K562 (cell line): ENCODE measurements around the gene ADSS1. TPM values are rescaled to one million over a fixed set of nuclear protein-coding genes. Genes with fewer than 3 reads are reported as not detected.

Experiments
- CAMTA2 ChIP-seq: fragments of 250-450 bp; sonication (Bioruptor Pico); conservative IDR thresholded peaks from 2 replicates; pipeline ENCODE4 v1.5.1; 2022
- CBX2 ChIP-seq: fragments of 200-600 bp; sonication (generic); IDR thresholded peaks from one replicate; pipeline ENCODE4 v1.6.1; 2012; ENCODE audit warnings: mild to moderate bottlenecking, low read length, inconsistent platforms; ENCODE audit not compliant: insufficient read depth, poor library complexity, severe bottlenecking
- CXXC5 ChIP-seq: fragments of 250-450 bp; sonication (Bioruptor Pico); IDR thresholded peaks from 2 replicates; pipeline ENCODE4 v1.8.0; 2022; ENCODE audit warnings: inconsistent platforms, mild to moderate bottlenecking, moderate library complexity
- GABPB2 ChIP-seq: fragments of 250-450 bp; sonication (Bioruptor Pico); conservative IDR thresholded peaks from 2 replicates; pipeline ENCODE4 v1.5.1; 2021; ENCODE audit warnings: mild to moderate bottlenecking
- KAT7 ChIP-seq: sonication (generic); formaldehyde crosslinking; IDR thresholded peaks from 2 replicates; pipeline ENCODE4 v1.8.0; 2022; ENCODE audit warnings: missing genetic modification reagents, mild to moderate bottlenecking, borderline replicate concordance
- KHSRP ChIP-seq: fragments of 450-650 bp; IDR thresholded peaks from 2 replicates; pipeline ENCODE4 v1.6.1; 2017
- NCOA4 ChIP-seq: fragments of 450-650 bp; IDR thresholded peaks from 2 replicates; pipeline ENCODE4 v1.6.1; 2018; ENCODE audit warnings: mild to moderate bottlenecking; ENCODE audit not compliant: partially characterized antibody
- PML ChIP-seq: IDR thresholded peaks from 2 replicates; pipeline ENCODE4 v1.6.1; 2012; ENCODE audit warnings: low read length, inconsistent platforms
- POLR3A ChIP-seq: IDR thresholded peaks from 2 replicates; pipeline ENCODE4 v1.6.1; 2011; ENCODE audit warnings: borderline replicate concordance, mild to moderate bottlenecking, moderate library complexity; ENCODE audit not compliant: insufficient read length, insufficient read depth; ENCODE audit errors: extremely low read depth
- PTTG1 ChIP-seq: fragments of 450-650 bp; IDR thresholded peaks from 2 replicates; pipeline ENCODE4 v1.6.1; 2016; ENCODE audit warnings: low read depth, mild to moderate bottlenecking, missing genetic modification characterization, missing compliant biosample characterization
- RAD51 ChIP-seq: fragments of 450-650 bp; IDR thresholded peaks from 2 replicates; pipeline ENCODE4 v1.7.1; 2016; ENCODE audit warnings: low read depth, mild to moderate bottlenecking, borderline replicate concordance
- RHOXF2B ChIP-seq: fragments of 250-450 bp; sonication (Bioruptor Pico); conservative IDR thresholded peaks from 2 replicates; pipeline ENCODE4 v1.5.1; 2021
- SIX5 ChIP-seq, 2 experiments: IDR thresholded peaks; 2 replicates each; pipeline ENCODE4 v1.6.1; 2011; ENCODE audit warnings: low read length in 2 of 2, borderline replicate concordance in 1 of 2, low read depth in 1 of 2, mild to moderate bottlenecking in 1 of 2, moderate library complexity in 1 of 2; ENCODE audit not compliant: insufficient read depth in 1 of 2
- SMARCC2 ChIP-seq: fragments of 450-650 bp; IDR thresholded peaks from 2 replicates; pipeline ENCODE4 v1.6.1; 2017; ENCODE audit warnings: antibody characterized with exemption, moderate library complexity, mild to moderate bottlenecking, low read depth
- TCF7 ChIP-seq: sonication (generic); IDR thresholded peaks from 2 replicates; pipeline ENCODE4 v1.6.1; 2016; ENCODE audit warnings: antibody characterized with exemption, borderline replicate concordance
- ZNF12 ChIP-seq: sonication (generic); formaldehyde crosslinking; IDR thresholded peaks from 2 replicates; pipeline ENCODE4 v1.4.0; 2020; ENCODE audit warnings: mild to moderate bottlenecking, missing genetic modification reagents
- ZNF212 ChIP-seq: fragments of 450-650 bp; formaldehyde crosslinking; IDR thresholded peaks from 2 replicates; pipeline ENCODE4 v1.4.0; 2020; ENCODE audit warnings: mild to moderate bottlenecking
- ZNF274 ChIP-seq: IDR thresholded peaks from 2 replicates; pipeline ENCODE4 v1.6.1; 2011; ENCODE audit warnings: low read depth, mild to moderate bottlenecking, low read length, moderate library complexity, borderline replicate concordance
- polyA plus RNA-seq, 8 experiments: library from polyadenylated mRNA; depleted of rRNA in 4 of 8; stranded (reverse) in 5 of 8; unstranded in 3 of 8; fragments of >200 nt; fragmentation: Nextera tagmentation in 2 of 8; fragmentation: Illumina TruSeq in 1 of 8; extraction: Ambion mirVana in 2 of 8; extraction: Trizol in 1 of 8; gene quantifications; 2 replicates each; pipeline versions ENCODE4 v1.2.1 to v1.2.3, GENCODE V29; 2011 to 2014; ENCODE audit warnings: inconsistent platforms in 1 of 8, missing spikeins in 1 of 8
- total RNA-seq, 7 experiments: library from RNA; depleted of rRNA in 6 of 7; stranded (reverse); fragments of >200 nt in 6 of 7; fragmentation: Illumina TruSeq in 2 of 7; extraction: Trizol in 2 of 7; gene quantifications; 2 replicates each; pipeline versions ENCODE4 v1.2.1 to v1.2.3, GENCODE V29; 2011 to 2021; ENCODE audit warnings: low replicate concordance in 1 of 7
- TF ChIP-seq, protein P1 (sequence below), 3 experiments: fragments of 200-800 bp in 1 of 3; sonication (Bioruptor generic) in 1 of 3; sonication (generic) in 1 of 3; formaldehyde crosslinking in 1 of 3; IDR thresholded peaks; 2 replicates each; pipeline versions ENCODE4 v1.6.1 to v1.8.0; 2016 to 2022; ENCODE audit warnings: mild to moderate bottlenecking in 2 of 3, missing compliant biosample characterization in 2 of 3, missing genetic modification characterization in 2 of 3, missing genetic modification reagents in 1 of 3
- TF ChIP-seq, protein P2 (sequence below): IDR thresholded peaks from 2 replicates; pipeline ENCODE4 v1.6.1; 2014; ENCODE audit warnings: antibody characterized with exemption
- TF ChIP-seq, protein P3 (sequence below): fragments of 250-450 bp; sonication (Bioruptor Pico); IDR thresholded peaks from 2 replicates; pipeline ENCODE4 v1.4.0; 2020; ENCODE audit warnings: mild to moderate bottlenecking, moderate library complexity
- TF ChIP-seq, protein P4 (sequence below): sonication (generic); formaldehyde crosslinking; IDR thresholded peaks from 2 replicates; pipeline ENCODE4 v1.8.0; 2023; ENCODE audit warnings: mild to moderate bottlenecking, missing genetic modification reagents

Gene ADSS1
- total and polyA plus RNA-seq, 9 of the 15 experiments (the other 6 are each of a cell fraction or from before 2014, with no cell fraction given) = 0.53 to 5.9 (median 3.9) TPM

DNA sequence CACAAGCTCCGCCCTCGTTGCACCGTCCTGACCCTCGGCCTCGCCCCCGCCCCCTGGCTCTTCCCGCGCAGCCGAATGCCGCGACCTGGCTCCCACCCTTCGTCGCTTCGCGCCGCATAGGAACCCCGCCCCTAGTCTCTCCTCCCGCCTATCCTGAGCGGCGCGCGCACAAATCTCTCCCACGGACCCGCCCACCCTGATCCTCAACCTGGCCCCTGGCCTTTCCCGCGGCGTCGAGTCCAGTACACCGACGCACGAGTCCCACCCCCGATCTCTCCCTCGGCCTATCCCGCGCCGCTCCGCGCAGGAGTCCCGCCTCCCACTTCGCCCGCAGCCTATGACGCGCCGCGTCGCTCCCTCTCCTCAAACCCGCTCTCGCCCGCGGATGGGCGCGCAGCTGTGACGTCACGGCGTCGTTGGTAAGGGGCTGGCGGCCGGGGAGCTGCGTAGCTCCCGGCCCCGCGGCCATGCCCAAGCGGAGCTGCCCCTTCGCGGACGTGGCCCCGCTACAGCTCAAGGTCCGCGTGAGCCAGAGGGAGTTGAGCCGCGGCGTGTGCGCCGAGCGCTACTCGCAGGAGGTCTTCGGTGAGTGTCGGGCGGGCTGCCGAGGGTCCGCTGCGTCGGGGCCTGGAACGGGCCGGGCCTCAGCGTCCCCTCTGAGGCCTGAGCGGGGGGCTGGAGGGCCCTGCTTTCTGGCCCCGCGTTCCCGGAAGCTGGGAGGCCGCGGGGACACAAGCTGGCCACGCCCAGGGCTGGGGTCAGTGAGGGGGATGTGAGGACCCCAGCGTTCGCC lies 28.9 kb downstream of the ADSS1 start, which contains the start of gene SIVA1 (continued):
- no peak for TF ChIP-seq CBX2
- no peak for TF ChIP-seq SMARCC2
- TF ChIP-seq KAT7 (CRISPR knock-in tag) = no peak
- TF ChIP-seq, protein P1, sequence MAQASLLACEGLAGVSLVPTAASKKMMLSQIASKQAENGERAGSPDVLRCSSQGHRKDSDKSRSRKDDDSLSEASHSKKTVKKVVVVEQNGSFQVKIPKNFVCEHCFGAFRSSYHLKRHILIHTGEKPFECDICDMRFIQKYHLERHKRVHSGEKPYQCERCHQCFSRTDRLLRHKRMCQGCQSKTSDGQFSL (CRISPR knock-in tag; IDR thresholded peaks at IDR 0.05) = no peak
- TF ChIP-seq, protein P1 (tag; IDR thresholded peaks at IDR 0.05) = no peak
- TF ChIP-seq, protein P2, sequence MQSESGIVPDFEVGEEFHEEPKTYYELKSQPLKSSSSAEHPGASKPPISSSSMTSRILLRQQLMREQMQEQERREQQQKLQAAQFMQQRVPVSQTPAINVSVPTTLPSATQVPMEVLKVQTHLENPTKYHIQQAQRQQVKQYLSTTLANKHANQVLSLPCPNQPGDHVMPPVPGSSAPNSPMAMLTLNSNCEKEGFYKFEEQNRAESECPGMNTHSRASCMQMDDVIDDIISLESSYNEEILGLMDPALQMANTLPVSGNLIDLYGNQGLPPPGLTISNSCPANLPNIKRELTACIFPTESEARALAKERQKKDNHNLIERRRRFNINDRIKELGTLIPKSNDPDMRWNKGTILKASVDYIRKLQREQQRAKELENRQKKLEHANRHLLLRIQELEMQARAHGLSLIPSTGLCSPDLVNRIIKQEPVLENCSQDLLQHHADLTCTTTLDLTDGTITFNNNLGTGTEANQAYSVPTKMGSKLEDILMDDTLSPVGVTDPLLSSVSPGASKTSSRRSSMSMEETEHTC = no peak
- TF ChIP-seq CAMTA2 (CRISPR knock-in tag) = no peak
- 0 out of 2 replicates have a peak, but pooled peaks have one; percentile 34 for TF ChIP-seq PML
- TF ChIP-seq PTTG1 = no peak
- TF ChIP-seq ZNF212 = no peak
- TF ChIP-seq, protein P3, sequence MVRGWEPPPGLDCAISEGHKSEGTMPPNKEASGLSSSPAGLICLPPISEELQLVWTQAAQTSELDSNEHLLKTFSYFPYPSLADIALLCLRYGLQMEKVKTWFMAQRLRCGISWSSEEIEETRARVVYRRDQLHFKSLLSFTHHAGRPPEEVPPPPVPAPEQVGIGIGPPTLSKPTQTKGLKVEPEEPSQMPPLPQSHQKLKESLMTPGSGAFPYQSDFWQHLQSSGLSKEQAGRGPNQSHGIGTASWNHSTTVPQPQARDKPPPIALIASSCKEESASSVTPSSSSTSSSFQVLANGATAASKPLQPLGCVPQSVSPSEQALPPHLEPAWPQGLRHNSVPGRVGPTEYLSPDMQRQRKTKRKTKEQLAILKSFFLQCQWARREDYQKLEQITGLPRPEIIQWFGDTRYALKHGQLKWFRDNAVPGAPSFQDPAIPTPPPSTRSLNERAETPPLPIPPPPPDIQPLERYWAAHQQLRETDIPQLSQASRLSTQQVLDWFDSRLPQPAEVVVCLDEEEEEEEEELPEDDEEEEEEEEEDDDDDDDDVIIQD (CRISPR knock-in tag) = no peak
- TF ChIP-seq, protein P4, sequence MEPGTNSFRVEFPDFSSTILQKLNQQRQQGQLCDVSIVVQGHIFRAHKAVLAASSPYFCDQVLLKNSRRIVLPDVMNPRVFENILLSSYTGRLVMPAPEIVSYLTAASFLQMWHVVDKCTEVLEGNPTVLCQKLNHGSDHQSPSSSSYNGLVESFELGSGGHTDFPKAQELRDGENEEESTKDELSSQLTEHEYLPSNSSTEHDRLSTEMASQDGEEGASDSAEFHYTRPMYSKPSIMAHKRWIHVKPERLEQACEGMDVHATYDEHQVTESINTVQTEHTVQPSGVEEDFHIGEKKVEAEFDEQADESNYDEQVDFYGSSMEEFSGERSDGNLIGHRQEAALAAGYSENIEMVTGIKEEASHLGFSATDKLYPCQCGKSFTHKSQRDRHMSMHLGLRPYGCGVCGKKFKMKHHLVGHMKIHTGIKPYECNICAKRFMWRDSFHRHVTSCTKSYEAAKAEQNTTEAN (CRISPR knock-in tag) = no peak
- TF ChIP-seq NCOA4 = no peak
- peak in 1 of 2 experiments; percentile 38; a peak in 1 of 4 replicates for TF ChIP-seq SIX5 (IDR thresholded peaks at IDR 0.05; ENCODE audit: borderline replicate concordance in 1 of 2, insufficient read depth in 1 of 2, low read depth in 1 of 2, low read length in 2 of 2)
- no peak for TF ChIP-seq RAD51
- no peak for TF ChIP-seq ZNF12 (CRISPR knock-in tag)
- TF ChIP-seq POLR3A = no peak
- no peak for TF ChIP-seq ZNF274
- TF ChIP-seq TCF7 = no peak
- TF ChIP-seq KHSRP = peak; percentile 95
- no peak for TF ChIP-seq RHOXF2B
- TF ChIP-seq CXXC5 (CRISPR knock-in tag) = peak; percentile 91
- TF ChIP-seq GABPB2 (CRISPR knock-in tag) = no peak
